H9 (cell line): Measurements from ENCODE around the gene HPCAL1. TPM values are rescaled to one million over a fixed set of nuclear protein-coding genes. Genes with fewer than 3 reads are reported as not detected.

Experiments
- DNase-seq: peaks from one replicate; pipeline ENCODE4 v3.0.0-alpha.2; 2017
- H2AFZ ChIP-seq: one replicate; pipeline ENCODE4 v1.6.1; 2013; ENCODE audit warnings: mild to moderate bottlenecking, low read length, control low read depth, moderate library complexity
- H2AK5ac ChIP-seq: 2 replicates; pipeline ENCODE4 v1.6.1; 2013; ENCODE audit warnings: low read length, control low read depth, mixed read lengths; ENCODE audit not compliant: insufficient read length
- H2BK120ac ChIP-seq: one replicate; pipeline ENCODE4 v1.6.1; 2013; ENCODE audit warnings: low read depth, mild to moderate bottlenecking, low read length, control low read depth, inconsistent platforms; ENCODE audit not compliant: poor library complexity, severe bottlenecking
- H2BK12ac ChIP-seq: 2 replicates; pipeline ENCODE4 v1.6.1; 2013; ENCODE audit warnings: low read length, control low read depth, mixed read lengths, low read depth; ENCODE audit not compliant: insufficient read length
- H2BK15ac ChIP-seq: 2 replicates; pipeline ENCODE4 v1.6.1; 2013; ENCODE audit warnings: low read depth, low read length, control low read depth
- H2BK20ac ChIP-seq: one replicate; pipeline ENCODE4 v1.6.1; 2013; ENCODE audit warnings: low read depth, mild to moderate bottlenecking, low read length, control low read depth, inconsistent platforms; ENCODE audit not compliant: poor library complexity, severe bottlenecking
- H2BK5ac ChIP-seq: 2 replicates; pipeline ENCODE4 v1.6.1; 2013; ENCODE audit warnings: low read length, control low read depth, mixed read lengths; ENCODE audit not compliant: insufficient read length
- H3K14ac ChIP-seq: 2 replicates; pipeline ENCODE4 v1.6.1; 2013; ENCODE audit warnings: low read length, control low read depth; ENCODE audit not compliant: insufficient read depth
- H3K18ac ChIP-seq: 2 replicates; pipeline ENCODE4 v1.6.1; 2013; ENCODE audit warnings: low read depth, mild to moderate bottlenecking, mixed read lengths, low read length, control low read depth; ENCODE audit not compliant: insufficient read length
- H3K23ac ChIP-seq: 2 replicates; pipeline ENCODE4 v1.6.1; 2013; ENCODE audit warnings: low read length, control low read depth, mixed read lengths, low read depth; ENCODE audit not compliant: insufficient read length
- H3K23me2 ChIP-seq: 2 replicates; pipeline ENCODE4 v1.6.1; 2013; ENCODE audit warnings: low read depth, mild to moderate bottlenecking, mixed read lengths, low read length, control low read depth; ENCODE audit not compliant: insufficient read length, poor library complexity, severe bottlenecking
- H3K27ac ChIP-seq: 2 replicates; pipeline ENCODE4 v1.5.1; 2013; ENCODE audit warnings: low read length, control low read depth, mixed read lengths, low read depth; ENCODE audit not compliant: insufficient read length
- H3K27me3 ChIP-seq: 2 replicates; pipeline ENCODE4 v1.6.1; 2013; ENCODE audit warnings: low read length, control low read depth, inconsistent platforms; ENCODE audit not compliant: insufficient read depth
- H3K4ac ChIP-seq: 2 replicates; pipeline ENCODE4 v1.6.1; 2013; ENCODE audit warnings: low read depth, mild to moderate bottlenecking, control low read depth, inconsistent platforms, low read length, moderate library complexity
- H3K4me1 ChIP-seq: 2 replicates; pipeline ENCODE4 v1.6.1; 2013; ENCODE audit warnings: low read length, control low read depth, inconsistent platforms; ENCODE audit not compliant: insufficient read depth
- H3K4me2 ChIP-seq: 2 replicates; pipeline ENCODE4 v1.6.1; 2013; ENCODE audit warnings: low read length, control low read depth, mixed read lengths; ENCODE audit not compliant: insufficient read length, insufficient read depth
- H3K56ac ChIP-seq: 2 replicates; pipeline ENCODE4 v1.6.1; 2013; ENCODE audit warnings: low read depth, mild to moderate bottlenecking, mixed read lengths, low read length, control low read depth; ENCODE audit not compliant: insufficient read length
- H3K79me1 ChIP-seq: 2 replicates; pipeline ENCODE4 v1.6.1; 2013; ENCODE audit warnings: low read depth, mild to moderate bottlenecking, moderate library complexity, low read length, control low read depth, inconsistent platforms; ENCODE audit not compliant: insufficient read depth, poor library complexity, severe bottlenecking
- H3K79me2 ChIP-seq: 2 replicates; pipeline ENCODE4 v1.6.1; 2013; ENCODE audit warnings: low read length, control low read depth, inconsistent platforms; ENCODE audit not compliant: insufficient read depth
- H3K9ac ChIP-seq: 2 replicates; pipeline ENCODE4 v1.6.1; 2013; ENCODE audit warnings: low read length, control low read depth, mixed read lengths; ENCODE audit not compliant: insufficient read length; ENCODE audit errors: extremely low read depth
- H3K9me3 ChIP-seq: one replicate; pipeline ENCODE4 v1.6.1; 2013; ENCODE audit warnings: low read depth, low read length, inconsistent platforms; ENCODE audit not compliant: control insufficient read depth
- H3T11ph ChIP-seq: one replicate; pipeline ENCODE4 v1.6.1; 2013; ENCODE audit warnings: mild to moderate bottlenecking, low read length, control low read depth, inconsistent platforms
- H4K20me1 ChIP-seq: one replicate; pipeline ENCODE4 v1.6.1; 2013; ENCODE audit not compliant: control insufficient read depth, insufficient read length, insufficient read depth
- H4K5ac ChIP-seq: 2 replicates; pipeline ENCODE4 v1.6.1; 2013; ENCODE audit warnings: low read depth, mild to moderate bottlenecking, mixed read lengths, low read length, control low read depth; ENCODE audit not compliant: insufficient read length
- H4K8ac ChIP-seq: replicated peaks from 2 replicates; pipeline ENCODE4 v1.6.1; 2013; ENCODE audit warnings: low read length, control low read depth, mixed read lengths, low read depth; ENCODE audit not compliant: insufficient read length
- H4K91ac ChIP-seq: 2 replicates; pipeline ENCODE4 v1.6.1; 2013; ENCODE audit warnings: low read depth, mild to moderate bottlenecking, moderate library complexity, mixed read lengths, low read length, control low read depth; ENCODE audit not compliant: insufficient read length
- H3K27ac Mint-ChIP-seq, 3 experiments: 2 replicates in 2 of 3; 3 replicates in 1 of 3; pipeline ENCODE4 v1.8.0; 2020 to 2021; ENCODE audit warnings: mixed read lengths in 3 of 3, mild to moderate bottlenecking in 1 of 3, moderate library complexity in 1 of 3
- H3K27me3 Mint-ChIP-seq: 2 replicates; pipeline ENCODE4 v1.8.0; 2021; ENCODE audit warnings: low read depth, mild to moderate bottlenecking, moderate library complexity, mixed read lengths
- H3K36me3 Mint-ChIP-seq, 3 experiments: 2 replicates in 2 of 3; 3 replicates in 1 of 3; pipeline ENCODE4 v1.8.0; 2020 to 2021; ENCODE audit warnings: low read depth in 3 of 3, mixed read lengths in 3 of 3; ENCODE audit not compliant: insufficient read depth in 1 of 3
- H3K4me1 Mint-ChIP-seq, 2 experiments: 2 replicates each; pipeline ENCODE4 v1.8.0; 2020; ENCODE audit warnings: mixed read lengths in 2 of 2
- H3K4me3 Mint-ChIP-seq, 2 experiments: 2 replicates in 1 of 2; 3 replicates in 1 of 2; pipeline ENCODE4 v1.8.0; 2020 to 2021; ENCODE audit warnings: mild to moderate bottlenecking in 2 of 2, mixed read lengths in 2 of 2, moderate library complexity in 1 of 2
- H3K9me3 Mint-ChIP-seq, 2 experiments: 2 replicates in 1 of 2; 3 replicates in 1 of 2; pipeline ENCODE4 v1.8.0; 2020; ENCODE audit warnings: mild to moderate bottlenecking in 2 of 2, mixed read lengths in 2 of 2, moderate library complexity in 1 of 2
- CTCF ChIP-seq: fragments of 200-600 bp; sonication (generic); conservative IDR thresholded peaks from 3 replicates; pipeline ENCODE4 v1.8.0; 2021; ENCODE audit warnings: antibody characterized with exemption, mild to moderate bottlenecking
- WGBS: extraction: QIAGEN DNeasy Blood & Tissue Kit; methylation state at CpG from one replicate; pipeline ENCODE4 v1.1.7; 2013; ENCODE audit warnings: missing lambda C conversion rate, low lambda C conversion rate, mixed read lengths; ENCODE audit not compliant: insufficient read length; ENCODE audit errors: extremely low coverage; 5-methylcytosine and 5-hydroxymethylcytosine counted together
- total RNA-seq: library from RNA; stranded (reverse); gene quantifications from 2 replicates; pipeline ENCODE4 v1.2.1, GENCODE V29; 2021

HPCAL1 gene
- total RNA-seq, 1 experiment from 2014 or later, result 4.7 TPM

GRCh38 chr2:10433947-10434885 is 131.5 kb downstream of the HPCAL1 start:
- Histone ChIP-seq H3K79me2 (no peaks in the 10 kb centered on the region), H4K5ac (no peak overlapping the region), H2BK120ac (no peak overlapping the region), H4K20me1 (no peaks in the 10 kb centered on the region), H2BK5ac (no peak overlapping the region), H3K27me3 (no peaks in the 10 kb centered on the region), H3K18ac (no peak overlapping the region), H2BK20ac (no peak overlapping the region), H2BK15ac (no peak overlapping the region), H3K9ac (no peak overlapping the region), H2AK5ac (no peak overlapping the region), H3K23me2 (no peaks in the 10 kb centered on the region), H4K91ac (no peak overlapping the region), H2BK12ac (no peak overlapping the region), H3K23ac (no peak overlapping the region), H3T11ph (no peak overlapping the region), H2AFZ (no peak overlapping the region), H3K9me3 (no peaks in the 10 kb centered on the region), H3K14ac (no peak overlapping the region), H3K56ac (no peak overlapping the region), H3K4me1 (no peaks in the 10 kb centered on the region), H3K4ac (no peak overlapping the region), H3K27ac (no peak overlapping the region), H3K79me1 (no peaks in the 10 kb centered on the region), H3K4me2 (no peak overlapping the region), H4K8ac (no peak overlapping the region)
- Mint-ChIP-seq H3K36me3 (no peaks in the 10 kb centered on the region), H3K4me1 (peaks cover 6% of the 10 kb centered on the region in 2 experiments; a peak in 3 of 4 replicates), H3K27ac (no peak overlapping the region), H3K9me3 (peaks cover 0 to 4% of the 10 kb centered on the region in 2 experiments; a peak in 1 of 5 replicates), H3K27me3 (peaks cover 16% of the 10 kb centered on the region), H3K4me3 (no peak overlapping the region)
- WGBS, result no CpG with 5 or more reads among the region's 19 CpGs
- no peak for TF ChIP-seq CTCF
- no peak for DNase-seq
